GM18517 (cell line): Measurements from ENCODE around the gene TEX261.

Source experiments
- ATAC-seq: cut with Tn5 transposase; IDR thresholded peaks from one replicate; pipeline ENCODE4 v1.9.1; 2021; ENCODE audit warnings: mild to moderate bottlenecking, moderate library complexity; ENCODE audit not compliant: unreplicated experiment

TEX261 gene

DNA sequence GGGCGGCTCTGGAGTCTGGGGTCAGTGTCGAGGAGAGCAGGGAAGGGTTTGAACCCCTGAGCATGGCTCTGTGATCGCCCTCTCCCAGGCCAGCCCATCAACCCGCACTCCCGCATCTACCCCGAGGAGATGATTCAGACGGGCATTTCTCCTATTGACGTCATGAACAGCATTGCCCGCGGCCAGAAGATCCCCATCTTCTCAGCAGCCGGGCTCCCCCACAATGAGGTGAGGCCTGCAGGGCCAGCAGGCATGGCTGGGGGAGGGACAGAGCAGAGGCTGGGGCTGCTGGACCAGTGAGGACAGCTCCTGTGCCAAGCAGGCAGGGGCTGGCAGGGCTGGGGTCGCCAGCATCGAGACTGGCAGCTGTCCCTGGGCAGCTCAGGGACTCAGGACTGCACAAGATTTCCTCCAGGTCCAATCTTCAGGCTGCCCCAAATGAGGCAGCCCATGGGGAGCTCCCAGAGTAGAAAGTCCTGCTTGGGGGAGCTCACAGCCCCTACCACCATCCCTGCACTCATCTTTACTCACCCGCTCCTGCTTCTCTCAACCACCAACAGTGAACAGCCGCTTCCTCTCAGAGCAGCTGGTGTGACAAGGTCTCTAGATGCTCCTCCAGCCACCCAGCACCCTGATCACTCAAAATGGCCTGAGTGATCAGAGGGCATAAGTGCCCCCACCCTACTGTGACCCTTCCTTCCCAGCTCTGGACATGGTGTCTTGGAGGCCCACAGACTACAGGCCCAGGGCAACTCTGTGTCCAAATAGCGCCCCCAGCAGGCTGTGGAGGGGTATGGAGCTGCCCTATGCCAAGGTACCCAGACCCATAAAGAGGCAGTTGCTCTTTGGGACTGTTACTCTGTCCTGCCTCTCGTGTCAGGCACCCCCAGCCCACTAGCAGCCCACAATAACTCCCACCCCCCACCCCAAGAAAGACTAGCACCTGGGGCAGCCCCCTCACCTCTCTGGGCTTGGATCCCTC lies 34.5 kb downstream of the TEX261 start:
- ATAC-seq: no peak

DNA sequence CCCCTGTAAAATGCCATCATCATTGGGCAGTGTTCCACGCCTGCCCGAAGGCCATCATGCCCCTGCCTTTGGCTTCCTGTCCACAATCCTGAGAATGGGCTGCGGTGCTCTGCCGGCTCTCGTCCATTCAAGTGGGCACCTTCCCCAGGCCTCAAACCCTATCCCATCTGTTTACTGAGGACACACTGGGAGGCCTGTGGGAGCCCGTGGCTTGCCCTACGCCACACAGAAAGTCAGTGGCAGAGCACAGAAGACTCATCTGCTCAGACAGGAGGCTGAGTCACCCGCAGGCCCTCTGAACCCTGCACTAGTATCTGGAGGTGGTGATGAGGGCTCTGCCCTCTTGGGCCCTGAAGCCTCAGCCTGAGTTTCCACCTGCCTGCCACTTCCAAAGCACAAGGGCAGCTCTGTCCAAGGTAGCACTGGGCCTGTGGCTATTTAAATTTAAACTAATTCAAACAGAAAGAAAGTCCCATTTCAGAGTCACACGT lies 35.4 kb downstream of the TEX261 start:
- ATAC-seq: no peak

DNA sequence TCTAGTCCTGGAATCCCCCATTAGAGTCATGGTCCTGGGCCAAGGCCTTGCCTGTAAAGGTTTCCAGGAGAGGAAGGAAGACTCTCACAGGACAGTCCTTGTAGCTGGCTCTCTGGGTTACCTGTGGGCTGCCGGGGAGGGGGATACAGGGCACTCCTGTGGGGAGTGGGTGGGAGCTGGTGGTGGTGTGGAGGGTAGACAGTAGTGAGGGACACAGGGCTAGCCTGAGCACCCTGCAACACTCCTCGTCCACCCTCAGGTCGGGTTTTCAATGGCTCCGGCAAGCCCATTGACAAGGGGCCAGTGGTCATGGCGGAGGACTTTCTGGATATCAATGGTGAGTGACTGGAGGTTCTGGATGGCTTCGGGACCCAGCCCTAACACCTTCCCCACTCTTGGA lies 35.9 kb downstream of the TEX261 start:
- no peak for ATAC-seq

DNA sequence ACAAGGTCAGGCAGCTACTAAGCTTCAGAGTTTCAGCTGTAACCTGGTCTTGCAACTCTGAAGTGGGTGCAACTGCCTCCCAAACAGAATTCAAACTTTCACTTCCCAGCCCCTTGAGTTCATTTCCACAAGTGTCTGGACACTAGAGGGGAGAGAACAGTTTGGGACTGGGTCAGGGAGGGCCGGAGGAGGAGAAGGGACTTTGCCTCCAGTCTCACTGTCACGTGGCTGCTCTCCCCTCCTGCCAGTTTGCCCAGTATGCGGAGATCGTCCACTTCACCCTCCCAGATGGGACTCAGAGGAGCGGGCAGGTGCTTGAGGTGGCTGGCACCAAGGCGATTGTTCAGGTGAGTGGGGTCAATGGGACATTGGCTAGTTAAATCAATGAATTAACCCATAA lies 36.9 kb downstream of the TEX261 start:
- ATAC-seq: no peak

DNA sequence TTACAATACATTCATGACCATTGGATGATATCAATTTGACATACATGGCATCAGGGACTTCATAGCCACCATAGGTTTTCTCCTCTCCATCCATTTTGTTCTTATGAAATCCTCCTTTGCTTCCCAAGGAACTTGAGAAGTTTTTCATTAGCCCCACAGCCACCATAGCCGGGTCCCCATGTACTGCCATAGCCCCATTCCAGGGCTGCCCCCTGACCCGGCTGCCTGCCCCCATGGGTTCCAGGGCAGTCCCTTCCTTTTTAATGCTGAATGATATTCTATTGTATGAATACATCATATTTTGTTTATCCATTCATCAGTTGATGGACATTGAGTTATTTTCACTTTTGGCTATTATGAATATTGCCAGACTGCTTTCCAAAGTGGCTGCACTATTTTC lies 38.5 kb downstream of the TEX261 start:
- ATAC-seq: no peak

DNA sequence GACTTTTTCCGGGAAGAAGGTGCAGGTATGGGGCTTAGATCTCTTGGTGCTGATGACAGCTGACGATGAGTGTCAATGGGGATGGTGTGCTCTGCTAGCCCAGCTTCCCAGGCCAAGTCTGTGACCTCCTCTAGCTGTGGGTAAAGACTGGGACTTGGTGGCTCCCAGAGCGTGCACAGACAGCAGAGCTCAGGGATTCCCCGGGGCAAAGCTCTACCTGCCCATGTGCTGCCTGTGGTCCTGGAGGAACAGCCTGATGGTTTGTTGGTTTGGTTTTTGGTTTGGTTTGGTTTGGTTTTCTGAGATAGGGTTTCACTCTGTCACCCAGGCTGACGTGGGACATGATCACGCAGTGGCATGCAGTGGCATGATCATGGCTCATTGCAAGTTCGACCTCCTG lies 39.8 kb downstream of the TEX261 start:
- no peak for ATAC-seq

DNA sequence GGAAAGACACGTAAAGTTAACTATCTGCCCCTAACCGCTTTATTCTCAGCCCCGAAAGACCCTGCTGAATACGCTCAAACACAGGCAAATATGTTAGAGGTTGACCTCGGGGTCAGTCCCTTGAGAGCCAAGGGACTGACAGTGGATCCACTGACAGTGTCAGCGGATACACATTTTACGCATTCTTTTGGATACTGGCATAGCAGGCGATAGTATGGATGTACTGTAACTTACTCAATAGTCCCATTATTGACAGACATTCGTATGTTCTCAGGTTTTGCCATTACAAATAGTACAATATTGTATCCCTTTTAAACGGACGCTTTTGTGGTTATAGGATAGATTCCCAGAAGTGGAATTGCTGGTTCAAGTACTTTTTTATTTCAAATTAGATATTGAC lies 45.6 kb downstream of the TEX261 start:
- ATAC-seq: no peak

DNA sequence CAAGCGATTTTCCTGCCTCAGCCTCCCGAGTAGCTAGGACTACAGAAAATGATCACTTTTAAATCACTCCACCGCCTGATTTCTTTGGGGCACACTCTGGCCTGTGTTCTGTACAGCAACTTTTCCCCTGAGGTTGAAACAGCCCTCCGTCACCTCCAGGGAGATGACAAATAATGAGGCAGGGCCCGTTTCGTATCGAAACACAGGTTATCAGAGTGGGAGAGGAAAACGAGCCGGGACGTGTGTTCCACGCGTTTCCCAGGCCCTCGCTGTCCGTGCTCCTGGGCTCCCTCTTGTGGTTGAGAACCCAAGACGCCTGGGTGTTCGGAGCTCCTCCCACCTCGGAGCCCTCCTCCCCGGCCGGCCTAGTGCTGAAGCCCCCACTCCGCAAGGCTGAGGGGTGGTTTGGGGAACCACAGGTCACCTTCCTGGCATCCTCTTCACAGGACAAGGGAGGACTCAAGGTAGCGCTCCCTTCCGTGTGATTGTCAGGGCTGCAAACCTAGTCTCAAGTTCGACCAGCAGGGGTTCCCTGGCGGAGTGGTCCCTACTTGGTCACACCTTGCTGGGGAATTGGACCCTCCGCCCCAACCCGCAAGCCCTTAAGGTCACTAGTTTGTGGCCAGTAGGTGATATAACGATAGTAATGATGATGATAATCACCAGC lies 46.2 kb downstream of the TEX261 start:
- no peak for ATAC-seq

DNA sequence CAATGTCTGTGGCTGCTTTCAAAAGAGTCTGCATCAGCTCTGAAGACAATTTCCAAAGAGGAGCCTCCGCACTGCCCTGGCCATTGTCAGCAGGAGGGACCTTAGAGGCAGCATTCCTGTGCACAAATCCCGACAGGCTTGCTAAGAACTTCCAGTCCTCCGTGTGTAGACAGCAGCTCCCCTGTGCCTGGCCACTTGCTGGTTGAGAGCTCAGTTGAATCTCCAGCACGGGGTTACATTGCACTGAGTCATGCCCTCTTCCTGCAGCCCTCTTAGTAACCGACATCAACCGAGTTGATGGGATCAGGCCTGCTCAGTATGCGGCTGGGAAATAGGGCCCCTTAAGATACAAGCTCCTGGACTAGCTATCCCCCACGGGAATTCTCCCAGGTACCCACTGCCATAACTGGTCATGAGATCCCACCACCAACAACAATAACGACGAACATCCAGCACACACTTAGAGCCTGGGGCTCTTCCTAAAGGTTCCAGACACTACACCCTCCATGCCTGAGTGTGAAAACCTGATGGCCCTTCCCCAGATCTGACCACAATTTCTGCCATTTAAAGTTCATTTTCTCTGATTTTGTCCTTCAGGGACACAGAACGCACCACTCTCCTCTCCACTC lies 47.0 kb downstream of the TEX261 start:
- no peak for ATAC-seq

DNA sequence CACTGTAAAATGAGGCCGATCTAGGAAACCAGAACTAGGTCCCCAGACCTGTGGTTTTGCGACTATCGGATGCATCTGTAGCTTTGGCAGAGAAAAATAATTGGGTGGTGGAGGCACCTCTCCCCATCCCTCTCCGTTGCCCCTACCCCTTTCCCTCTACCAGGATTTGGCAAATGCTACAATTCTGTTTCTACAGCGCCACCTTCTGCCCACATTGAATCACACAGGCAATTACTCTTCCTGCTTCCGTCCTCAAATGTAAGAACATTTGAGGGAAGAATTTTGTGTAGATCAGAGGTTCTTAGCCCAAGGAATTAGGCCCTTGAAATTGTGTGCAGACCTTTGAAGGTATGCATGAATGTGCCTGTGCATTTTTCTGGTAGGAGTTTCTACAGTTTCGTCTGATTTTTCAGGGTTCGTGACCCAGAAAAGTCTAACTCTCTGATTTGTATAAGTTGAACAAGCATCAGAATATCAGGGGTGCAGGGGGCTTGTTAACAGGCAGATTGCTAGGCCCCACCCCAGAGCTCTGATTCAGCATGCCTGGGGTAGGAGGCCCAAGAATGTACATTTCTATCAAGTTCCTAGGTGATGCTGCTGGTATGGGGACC lies 47.7 kb downstream of the TEX261 start:
- ATAC-seq: no peak

DNA sequence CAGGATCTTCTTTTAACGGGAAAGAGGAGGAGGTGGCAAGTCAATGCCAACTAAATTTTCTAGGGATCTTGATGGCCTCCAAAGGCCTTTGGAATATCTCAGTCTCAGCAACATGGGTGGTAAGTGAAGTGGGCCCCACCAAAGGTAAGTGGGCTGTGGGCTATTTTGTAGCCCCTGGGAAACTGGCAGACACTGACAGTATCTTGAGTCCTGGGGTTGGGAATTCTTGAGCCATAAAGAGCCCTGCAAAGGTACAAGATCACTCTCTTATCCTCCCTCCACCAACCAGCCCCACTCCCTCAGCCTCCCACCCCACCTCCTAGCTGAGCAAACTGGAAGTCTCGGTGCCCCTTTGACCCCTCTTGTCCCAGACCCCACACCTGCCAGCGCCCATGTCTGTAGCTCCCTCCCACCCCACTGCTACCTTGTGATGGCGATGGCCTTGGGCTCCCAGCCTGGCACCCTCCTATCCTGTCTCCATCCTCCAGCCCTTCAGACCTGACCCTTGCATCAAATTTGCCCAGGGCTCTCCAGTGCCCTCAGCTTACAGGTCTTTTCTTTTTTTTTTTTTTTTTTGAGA lies 50.5 kb downstream of the TEX261 start:
- no peak for ATAC-seq

DNA sequence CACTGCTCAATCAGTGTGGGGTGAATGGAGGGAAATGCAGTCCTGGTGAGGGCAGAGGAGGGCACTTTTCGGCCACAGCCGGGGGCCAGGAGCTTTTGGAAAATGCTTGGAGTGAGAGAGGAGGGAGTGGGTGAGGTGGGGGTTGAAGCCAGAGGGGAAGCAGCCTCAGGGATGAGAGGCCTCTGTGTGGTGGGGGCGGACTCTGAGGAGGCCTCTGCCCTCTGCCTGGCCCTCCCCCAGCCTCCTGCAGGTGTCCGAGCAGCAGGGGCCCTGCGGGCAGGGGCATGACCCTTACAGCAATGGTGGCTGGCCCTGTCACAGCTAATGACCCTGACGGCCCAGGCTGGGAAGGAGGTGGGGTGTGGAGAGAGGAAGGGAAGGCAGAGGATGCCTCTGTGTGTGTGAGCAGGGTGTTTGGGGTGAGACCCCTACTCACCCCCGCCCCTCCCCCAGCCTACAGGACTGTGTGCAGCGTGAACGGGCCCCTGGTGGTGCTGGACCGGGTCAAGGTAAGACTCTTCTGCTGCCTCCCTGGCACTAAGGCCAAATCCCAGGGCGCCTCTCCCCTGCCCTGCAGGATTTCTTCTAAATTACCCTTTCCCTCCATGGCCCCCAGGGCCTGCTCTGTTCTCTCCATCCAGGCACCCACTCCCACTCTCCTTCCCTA lies 51.3 kb downstream of the TEX261 start:
- no peak for ATAC-seq

DNA sequence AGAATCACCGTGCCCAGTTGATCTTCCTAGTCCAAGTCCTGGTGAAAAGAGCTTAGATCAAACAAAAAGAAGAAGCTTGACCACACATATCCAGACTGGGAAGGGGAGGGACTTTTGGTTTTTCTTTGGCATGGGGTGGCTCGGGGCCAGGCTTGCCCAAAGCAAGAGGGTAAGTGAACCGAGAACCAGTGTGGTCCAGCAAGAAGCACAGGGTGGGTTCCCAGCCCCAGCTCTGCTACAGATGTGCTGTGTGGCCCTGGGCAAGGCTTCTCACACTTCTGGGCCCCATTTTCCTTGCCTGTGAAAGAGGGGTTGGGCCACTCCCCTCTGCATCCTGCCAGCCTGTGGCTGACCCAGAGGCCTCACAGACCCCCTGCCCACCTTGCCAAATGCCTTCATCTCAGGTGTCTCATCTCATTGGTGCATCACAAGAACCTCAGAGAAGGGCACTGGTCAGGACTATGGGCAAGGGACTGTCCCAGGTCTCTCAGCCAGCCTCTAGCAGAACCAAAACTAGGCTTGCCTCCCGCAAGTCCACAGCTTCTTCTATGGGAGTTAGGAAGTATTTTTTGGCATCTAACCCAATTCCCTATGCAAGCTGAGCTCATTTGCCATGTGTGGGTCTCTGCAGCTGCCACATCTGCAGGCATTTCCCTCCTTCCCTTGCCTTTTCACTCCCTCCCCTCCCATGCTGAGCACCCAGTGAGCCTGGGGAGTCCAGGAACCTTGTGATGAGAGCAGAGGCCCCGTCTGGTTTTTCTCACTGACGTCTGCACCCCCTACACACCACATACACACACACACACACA lies 52.1 kb downstream of the TEX261 start:
- no peak for ATAC-seq

DNA sequence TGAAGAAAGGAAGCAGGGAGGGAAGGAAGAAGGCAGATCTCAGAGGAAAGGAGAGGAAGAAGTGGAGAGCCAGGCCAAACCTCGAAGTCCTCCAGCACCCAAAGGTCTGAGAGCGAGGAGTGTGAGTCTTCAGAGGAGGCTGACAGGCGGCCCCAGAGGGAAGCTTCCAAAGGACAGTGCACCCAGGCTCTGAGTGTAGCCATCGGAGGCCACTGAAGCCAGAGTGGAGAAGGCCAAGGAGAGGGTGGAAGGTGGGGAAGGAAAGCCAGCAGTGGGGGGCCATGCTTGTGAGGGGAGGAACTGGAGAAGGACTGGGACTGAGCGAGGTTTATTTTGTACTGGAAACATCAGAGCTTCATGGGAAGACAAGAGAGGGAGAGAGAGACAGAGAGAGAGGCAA lies 53.0 kb downstream of the TEX261 start:
- no peak for ATAC-seq

DNA sequence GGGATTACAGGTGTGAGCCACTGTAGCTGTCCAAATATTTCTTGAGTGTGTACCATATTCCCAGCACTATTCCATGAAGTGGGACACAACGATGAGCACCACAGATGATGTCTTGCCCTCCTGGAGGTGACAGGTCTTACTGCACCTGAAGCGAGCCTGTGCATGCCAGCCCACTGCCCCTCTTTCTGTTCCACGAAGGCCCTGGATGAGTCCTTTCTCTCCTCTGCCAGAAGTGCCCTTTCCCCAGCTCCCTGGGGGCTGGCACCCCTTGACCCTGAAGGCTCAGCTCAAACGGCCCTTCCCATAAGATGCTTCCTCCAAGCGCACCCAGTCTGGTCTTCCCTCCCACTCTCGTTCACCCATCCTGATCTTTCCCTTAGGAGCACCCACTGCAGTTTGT lies 53.5 kb downstream of the TEX261 start:
- no peak for ATAC-seq

DNA sequence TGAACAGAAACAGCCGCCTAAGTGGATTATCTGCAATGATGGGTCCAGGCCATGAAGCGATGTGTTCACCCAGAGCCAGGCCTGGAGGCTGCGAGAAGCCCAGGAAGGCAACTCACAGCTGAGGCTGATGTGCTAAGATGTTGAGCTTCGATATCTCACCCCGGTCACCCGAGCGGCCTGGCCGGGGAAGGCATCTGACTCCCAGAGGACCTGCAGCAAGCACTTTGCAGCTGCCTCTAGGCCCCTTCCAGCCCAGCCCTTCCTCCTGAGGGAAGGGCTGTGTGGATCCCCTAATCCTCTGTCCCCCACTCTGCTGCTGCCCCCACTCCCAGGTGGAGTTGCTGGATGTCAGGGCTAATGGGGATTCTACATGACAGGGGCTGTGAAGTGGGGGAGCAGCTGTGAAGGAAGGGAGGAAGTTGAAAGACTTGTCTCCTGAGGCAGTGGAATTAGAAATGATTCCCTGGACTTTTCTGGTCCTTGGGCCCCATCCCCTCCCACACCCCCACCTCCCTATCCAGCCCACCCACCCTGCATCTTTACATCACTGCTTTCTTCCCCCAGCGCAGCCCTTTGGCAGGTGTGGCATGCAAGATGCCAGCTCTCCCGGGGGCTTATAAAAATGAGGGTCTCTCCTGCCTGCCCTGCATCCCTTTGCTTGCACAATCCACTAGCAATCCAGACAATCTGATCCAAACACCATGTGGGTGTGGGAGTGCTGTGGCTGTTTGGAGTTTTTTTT lies 54.7 kb downstream of the TEX261 start:
- no peak for ATAC-seq

DNA sequence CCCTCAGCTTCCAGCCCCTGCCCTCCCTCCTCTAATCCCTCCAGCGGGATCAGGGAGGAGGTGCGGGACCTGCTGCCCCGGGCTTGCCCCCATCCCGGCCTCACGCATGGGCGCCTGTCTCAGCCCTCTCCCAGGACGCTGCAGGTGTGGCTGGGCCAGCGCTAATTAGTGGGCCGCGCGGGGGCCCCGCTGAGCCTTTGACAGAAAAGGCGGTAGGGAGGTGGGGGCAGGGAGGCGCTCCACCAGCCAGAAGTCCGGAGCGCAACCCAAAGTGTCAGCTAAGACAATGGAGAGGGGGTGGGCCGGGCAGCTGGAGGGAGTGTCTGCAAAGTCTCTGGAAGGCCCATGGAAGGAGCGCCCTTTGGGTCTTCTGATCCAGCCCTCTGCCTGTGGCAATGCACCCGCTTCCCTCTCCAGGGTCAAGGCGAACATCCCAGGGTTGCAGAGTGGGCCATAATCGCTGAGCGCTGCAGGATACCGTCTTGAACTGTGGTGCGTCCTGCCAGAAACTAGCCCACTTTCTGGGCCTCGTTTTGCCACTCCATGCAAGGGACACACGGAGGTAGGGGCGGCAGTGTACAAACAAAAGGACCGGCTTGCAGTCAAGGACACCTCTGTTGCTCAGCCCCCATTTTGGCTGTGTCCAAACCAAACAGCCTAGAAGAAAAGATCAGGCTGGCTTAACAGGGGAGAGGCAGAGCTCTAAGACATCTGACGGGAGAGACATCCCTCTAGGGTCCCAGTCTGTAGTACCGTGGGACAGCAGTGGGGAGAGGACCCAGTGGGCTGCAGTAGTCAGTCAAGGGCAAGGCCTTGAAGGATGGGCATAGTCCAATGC lies 55.5 kb downstream of the TEX261 start:
- ATAC-seq: no peak

DNA sequence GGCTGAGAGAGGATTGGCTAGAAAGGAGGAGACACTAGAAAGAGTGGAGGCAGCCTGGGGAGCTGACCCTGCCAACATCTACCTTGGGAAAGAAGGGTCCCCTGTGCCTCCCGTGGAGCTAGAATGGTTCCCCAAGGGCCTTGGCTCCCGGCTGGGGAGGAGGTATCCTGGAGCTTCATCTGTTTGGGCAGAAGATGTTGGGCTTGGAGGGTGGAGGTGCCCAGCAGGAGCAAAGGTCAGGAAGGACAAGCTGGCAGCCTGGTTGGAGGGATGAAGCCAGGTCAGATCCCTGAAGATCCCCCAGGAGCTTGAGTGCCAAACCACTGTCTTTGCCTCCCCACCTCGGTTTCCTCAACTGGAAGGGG lies 56.1 kb downstream of the TEX261 start:
- no peak for ATAC-seq
